ENCODE measurements around the gene WDFY4.

The WDFY4 gene

GRCh38 chr10:48656914-48657305 is 27.8 kb upstream of the WDFY4 start:
- no peak for DNase-seq

DNA sequence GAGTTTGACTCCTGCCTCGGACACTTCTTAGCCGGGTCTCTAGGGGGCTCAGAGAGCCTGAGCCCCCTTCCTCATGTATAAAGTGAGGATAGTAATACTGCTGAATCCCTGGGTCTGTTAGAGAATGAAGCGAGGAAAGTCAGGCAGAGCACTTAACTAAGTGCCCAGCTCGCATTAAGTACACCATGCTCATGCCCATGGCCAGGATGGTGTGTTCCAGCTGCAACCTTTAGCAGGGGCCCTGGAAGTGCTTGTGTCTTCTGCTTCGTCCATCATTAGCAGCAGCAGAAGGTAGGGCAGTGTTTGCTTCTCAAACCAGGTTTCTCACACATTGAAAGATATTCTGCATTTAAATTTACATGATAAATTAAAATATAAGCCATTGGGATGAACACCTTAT is 27.3 kb upstream of the WDFY4 start:
- no peak for DNase-seq

GRCh38 chr10:48658243-48658974 is 26.3 kb upstream of the WDFY4 start:
- peak; percentile 60 for DNase-seq

GRCh38 chr10:48658975-48659269 is 25.8 kb upstream of the WDFY4 start:
- no peak for DNase-seq

- DNase-seq: no peak
These were observed 24.9 kb upstream of the WDFY4 start for GRCh38 chr10:48659790-48660189.

DNA sequence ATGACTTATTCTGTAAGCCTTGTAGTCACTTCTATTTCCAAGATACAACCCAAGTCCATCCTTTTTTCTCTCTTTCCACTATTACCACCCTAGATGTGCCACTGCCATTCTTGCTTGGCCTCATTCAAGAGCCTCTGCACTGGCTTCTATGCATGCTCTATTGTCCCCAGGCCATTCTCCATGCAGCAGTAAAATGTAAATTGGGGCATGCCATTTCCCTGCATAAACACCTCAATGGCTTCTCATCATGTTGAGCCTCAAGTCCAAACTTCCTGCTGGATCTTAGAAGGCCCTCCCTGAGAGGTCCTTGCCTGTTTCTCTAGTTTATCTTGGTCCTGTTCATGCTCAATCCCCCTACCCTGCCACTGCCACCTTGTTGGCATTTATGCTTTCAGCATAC is 23.2 kb upstream of the WDFY4 start:
- DNase-seq: no peak

DNA sequence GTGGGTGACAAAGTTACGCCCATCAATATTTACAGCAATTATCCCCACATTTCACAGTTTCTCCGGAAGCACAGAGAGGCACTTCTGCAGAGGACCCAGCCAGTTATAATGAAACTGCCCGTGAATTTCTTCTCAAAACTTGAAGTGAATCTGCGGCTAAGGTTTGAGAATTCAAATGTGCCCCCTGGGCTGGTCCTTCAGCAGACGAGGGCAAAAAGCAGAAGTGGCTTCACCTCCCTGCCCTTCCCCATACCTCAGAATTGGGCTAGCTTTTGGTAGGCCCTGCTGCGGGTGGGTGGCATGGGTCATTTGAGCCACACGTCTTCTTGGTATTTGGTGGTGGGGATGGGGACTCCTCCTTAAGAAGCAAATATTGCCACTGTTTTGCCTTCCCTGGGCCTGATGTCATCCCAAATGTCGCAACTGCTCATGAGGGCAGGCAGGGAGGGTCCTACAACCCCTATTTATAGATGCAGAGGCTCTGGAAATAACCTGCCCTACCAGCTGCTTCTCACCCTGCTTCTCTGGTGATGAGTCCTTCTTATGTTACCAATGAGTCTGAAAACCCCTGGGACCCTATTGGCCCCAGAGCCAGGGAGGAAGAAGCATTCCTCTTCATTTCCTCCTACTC is 16.6 kb upstream of the WDFY4 start:
- no peak for DNase-seq

DNA sequence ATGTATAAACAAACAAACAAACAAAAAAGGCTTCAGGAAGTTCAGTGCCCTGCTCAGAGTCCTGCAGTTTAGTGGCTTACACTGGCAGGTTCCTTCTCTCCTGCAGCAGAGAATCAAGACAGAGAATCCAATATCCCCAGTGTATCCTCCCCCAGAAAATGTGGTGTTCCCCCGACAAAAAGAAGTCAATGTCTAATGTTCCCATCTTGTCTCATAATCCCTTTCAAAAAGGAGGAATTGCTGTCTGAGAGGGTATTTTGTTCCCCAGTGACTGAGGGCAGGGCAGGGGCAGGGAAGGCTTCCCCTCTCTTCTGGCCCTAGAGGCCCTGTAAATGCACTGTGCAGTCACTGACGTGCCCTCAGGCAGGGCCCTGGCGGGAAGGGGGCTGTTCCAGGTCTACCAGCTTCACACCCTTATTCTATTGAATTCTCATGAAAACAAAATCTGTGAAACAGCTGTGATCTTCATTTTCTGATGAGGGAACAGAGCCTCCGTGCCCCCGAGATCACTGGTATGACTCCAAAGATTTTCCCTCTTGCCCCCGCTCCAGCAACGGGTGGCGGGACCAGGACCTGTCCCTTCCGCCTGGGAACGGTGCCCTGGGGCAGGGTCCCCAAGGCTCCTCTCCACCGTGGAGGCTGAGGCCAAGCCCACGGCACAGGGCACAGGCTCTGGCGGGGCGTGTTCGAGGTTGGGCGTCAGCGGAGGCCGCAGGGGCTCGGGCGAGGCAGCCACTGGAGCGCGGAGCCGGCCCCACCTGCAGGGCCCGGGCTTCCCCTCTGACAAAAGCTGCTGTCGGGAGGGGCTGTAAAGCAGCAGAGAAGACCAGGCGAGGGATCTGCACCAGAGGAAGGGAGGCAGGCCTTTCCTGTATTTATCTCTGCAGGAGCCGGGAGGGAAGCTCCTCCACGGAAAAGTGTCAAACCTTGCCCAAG is 13.4 kb upstream of the WDFY4 start:
- no peak for DNase-seq

DNA sequence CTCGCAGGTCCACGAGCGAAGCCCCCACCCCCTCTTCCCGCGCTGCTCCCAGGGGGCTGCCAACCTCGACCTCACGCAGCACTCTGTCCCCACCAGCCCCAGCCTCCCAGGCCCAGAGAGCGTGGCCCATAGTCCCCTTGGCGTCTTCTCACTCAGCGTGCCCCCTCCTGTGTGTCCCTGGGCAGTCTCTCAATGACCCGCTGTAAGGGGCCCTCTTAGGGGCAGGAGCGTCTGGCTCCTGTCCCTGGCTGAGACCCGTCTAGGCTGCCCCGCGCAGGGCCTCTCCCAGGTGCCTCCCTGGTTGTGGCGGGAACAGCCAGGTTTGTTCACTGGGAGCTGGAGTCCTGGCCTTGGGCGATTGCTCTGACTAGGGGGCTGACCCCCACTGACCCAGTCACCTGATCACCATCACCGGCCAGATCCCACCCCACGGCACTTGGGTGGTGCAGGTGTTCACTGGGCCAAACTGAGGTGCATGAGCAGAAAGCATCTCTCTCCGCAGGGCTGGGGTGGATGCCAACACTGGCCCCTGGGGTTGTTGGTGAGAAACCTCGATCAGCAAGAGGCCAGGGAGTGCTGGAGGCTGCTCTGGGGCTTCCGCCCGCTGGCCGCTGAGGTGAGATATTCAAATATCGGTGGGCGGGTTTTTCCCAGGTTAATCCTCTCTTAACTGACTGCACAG is 12.6 kb upstream of the WDFY4 start:
- no peak for DNase-seq

DNA sequence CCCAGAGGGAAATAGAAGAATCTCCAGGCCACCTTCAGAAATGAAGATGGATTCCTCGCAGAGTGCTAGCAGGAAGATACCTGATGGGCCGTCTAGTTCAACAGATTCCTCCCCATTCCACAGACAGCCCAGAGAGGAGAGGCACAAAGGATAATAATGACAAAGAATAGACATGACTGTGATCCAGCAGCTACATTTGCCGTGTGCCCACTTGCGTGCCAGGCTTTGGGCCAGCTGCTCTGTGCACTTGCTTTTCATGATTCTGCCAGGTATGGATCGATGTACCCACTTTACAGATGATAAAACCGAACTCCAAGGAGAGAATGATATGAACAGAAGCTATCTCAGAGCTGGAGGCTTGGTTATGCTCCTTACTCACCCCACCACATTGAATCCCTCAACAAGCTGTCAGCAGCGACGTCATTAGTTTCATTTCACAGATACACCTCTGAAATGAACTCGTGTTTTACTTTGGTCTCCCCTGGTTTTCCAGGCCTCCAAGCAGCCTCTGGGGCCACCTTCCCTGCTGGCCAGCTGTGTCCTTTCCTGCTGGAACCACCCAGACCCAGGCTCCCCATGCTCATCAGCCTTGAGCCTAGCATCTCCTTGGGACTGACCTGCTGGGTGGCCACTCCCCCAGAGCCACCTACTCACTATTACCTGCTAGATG is 11.9 kb upstream of the WDFY4 start:
- no peak for DNase-seq

- no peak for DNase-seq
These were observed 7.0 kb upstream of the WDFY4 start for GRCh38 chr10:48677625-48678024.

GRCh38 chr10:48678041-48678440 is 6.6 kb upstream of the WDFY4 start:
- DNase-seq: no peak

- DNase-seq: no peak
These were observed 2.9 kb upstream of the WDFY4 start for GRCh38 chr10:48681740-48682139.

DNA sequence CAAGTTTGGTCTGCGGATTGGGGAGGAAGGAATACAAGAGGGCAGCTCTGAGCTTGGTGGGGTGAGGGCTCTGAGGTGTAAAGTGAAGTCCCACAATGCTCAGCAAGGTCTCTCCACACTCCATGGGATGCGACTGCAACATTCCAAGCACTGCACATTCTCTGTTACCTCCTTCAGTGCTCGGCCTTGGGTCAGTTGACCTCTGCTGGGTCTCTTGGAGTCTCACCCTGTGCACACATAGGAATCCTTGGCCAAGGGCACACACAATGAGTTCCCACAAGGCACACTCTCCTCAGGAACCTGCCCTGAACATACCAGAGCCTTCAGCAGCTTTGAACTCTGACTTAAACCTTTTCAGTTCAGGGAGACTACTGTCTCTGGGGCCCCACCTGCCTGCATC is 2.4 kb upstream of the WDFY4 start:
- DNase-seq: no peak

- no peak for DNase-seq
These were observed 1.2 kb upstream of the WDFY4 start for GRCh38 chr10:48683424-48683823.

DNA sequence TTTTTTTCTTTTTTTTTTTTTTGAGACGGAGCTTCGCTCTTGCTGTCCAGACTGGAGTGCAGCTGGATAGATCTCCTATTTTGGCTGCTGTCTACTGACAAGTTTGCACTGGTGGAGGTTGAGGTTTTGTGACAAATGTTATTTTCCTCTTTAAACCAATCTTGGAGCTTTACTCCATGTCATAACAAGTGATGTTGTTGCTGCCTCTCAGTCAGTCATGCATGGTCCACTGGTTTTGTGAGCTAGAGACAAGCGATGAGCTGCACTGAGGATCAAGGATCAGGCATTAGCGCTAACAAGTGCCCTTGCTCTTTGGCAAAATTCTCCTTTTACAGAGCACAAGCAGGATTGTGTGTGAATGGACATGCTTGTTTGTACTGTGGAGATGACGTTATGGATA is 805 bp upstream of the WDFY4 start:
- no peak for DNase-seq

DNA sequence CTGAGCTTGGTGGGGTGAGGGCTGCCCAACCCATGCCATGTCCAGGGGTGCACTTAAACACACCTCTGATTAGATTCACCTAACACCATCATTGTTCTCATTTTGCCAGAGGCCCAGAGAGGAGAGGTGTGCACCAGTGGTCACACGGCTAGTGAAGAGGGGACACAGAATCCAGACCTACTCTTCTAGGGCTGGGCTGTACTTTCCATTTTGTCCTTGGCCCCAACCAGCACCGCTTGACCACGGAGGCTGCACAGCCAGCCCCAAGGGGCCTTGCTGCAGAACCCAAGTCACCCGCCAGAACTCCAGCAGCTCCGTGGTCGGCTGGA is 246 bp upstream of the WDFY4 start:
- no peak for DNase-seq

DNA sequence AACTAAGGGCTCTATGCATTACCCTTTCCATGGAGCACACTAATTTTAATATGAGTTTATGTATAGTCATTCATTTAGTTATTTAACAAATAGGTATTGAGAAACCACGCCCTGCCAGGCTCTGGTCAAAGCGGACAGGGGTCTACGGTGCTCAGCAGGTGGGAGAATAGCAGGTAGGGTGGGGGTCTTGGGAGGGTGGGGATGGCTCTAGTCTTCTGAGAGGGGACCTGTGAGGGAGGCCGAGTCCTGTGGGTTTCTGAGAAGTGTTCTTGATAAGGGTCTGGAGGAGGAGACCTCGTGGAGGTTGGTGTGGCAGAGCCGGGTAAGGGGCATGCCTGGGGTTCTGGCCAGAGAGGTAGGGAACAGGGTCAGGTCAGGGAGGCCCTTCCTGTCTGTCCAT is 1.1 kb downstream of the WDFY4 start:
- DNase-seq: no peak

DNA sequence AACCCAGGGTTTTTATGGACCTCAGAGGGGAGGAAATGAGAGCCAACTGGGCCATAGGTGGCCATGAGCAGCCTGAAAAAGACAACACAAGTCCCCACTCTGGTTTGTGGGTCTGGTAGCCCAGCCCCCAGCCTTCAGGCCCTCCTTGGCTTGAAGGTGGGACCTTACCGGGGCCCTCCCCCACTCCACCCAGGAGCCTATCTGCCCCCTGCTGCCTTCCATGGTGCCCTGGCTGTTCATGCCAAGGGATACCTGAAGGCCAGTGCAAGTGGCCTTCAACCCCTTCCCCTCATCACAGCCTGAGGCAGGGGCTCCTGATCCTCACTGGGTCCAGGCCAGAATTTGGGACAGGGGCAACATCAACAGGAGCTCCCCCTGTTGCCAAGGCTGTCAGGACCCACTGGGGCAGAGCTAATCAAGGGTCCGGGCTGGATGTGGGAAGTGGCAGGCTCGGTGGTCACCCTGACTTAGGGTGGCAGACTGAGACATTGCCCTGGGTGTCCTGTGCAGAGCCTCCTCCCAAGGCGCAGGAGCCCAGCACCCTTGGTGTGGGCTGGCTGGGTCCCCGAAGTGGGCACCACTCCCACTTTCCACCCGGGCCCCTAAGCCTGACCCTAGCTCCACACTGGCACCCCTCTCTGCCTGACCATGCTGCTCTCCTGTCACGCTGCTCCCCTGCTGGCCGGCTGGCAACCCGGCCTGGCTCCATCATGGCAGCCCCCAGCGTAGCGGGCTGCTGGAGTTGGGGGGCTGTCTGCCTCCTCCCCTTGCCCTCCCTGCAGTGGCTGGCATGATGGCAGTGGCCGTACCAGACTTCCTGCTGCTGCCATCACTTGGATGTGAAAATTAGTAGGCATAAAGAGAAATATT is 6.4 kb downstream of the WDFY4 start:
- DNase-seq: no peak

GRCh38 chr10:48691812-48692528 is 7.3 kb downstream of the WDFY4 start:
- no peak for DNase-seq

DNA sequence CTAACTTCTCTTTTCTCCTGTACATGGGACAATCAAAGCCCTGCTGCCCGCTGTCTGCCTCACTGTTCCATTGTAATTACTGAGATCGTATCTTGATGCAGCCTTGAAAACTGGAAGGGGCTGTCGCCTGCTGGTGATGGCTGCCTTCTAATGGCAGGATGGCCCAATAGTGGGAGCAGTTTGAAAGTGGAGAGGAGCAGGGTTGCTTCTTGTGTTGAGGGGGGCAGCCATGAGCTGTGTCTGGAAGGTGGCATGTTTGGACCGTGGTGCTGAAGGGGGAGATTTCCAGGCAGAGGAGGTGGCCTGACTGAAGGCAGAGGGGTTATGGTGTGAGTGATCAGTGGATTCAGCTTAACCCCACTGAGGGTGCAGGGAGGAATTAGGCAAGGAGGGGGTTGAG is 8.1 kb downstream of the WDFY4 start:
- DNase-seq: no peak

All from fibroblast of skin of right biceps (primary cell).